ENCODE results near the gene TMEM163. TPM values are rescaled to one million over a fixed set of nuclear protein-coding genes. Genes with fewer than 3 reads are reported as not detected.
"Not testable (repeated sequence)": the region's sequence is repeated elsewhere in the genome, so short reads cannot be mapped to it uniquely, and the experiment has no call there.

The TMEM163 gene
- total RNA-seq, 2 experiments from 2014 or later = not detected

- intact Hi-C loops (cut with micrococcal nuclease) = no loop called here
- Mint-ChIP-seq H3K4me1 (ENCODE audit: low read depth) (no peaks in the 10 kb centered on the region), H3K9me3 (no peaks in the 10 kb centered on the region), H3K4me3 (no peak overlapping the region), H3K36me3 (ENCODE audit: low read depth) (no peaks in the 10 kb centered on the region), H3K27me3 (peaks cover 6% of the 10 kb centered on the region), H3K27ac (no peak overlapping the region)
- DNase-seq (no peak), ATAC-seq (no peak)
- TF ChIP-seq CTCF (IDR thresholded peaks at IDR 0.05) = no peak
- ChIA-PET POLR2A (no interaction called here), CTCF (no interaction called here)
These were observed 9.4 kb upstream of the TMEM163 start for GRCh38 chr2:134728163-134728562.

DNA sequence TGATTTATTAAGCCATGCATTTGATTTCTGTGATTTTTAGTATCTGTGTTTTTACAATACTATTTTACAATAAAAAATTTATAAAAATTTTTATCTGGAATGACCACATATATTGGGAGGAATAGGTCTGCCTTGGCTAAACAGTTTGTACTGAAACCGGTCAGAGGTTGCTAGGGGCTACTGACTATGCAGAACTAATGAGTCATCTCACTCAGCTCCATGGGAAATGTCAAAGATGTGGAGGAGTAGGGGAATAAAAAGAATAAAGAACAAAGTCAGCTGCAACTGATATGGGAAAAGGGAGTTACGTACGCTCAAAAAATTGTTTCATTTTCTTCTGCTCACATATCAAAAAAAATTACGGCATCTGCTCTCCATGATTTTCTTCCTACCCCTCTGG, 8.6 kb upstream of the TMEM163 start:
- intact Hi-C loops (cut with micrococcal nuclease) = no loop called here
- no peak for TF ChIP-seq CTCF (IDR thresholded peaks at IDR 0.05)
- ChIA-PET CTCF (no interaction called here), POLR2A (no interaction called here)
- H3K36me3 Mint-ChIP-seq (ENCODE audit: low read depth) = no peaks in the 10 kb centered on the region
- no peaks in the 10 kb centered on the region for H3K4me1 Mint-ChIP-seq (ENCODE audit: low read depth)
- no peak overlapping the region for H3K27ac Mint-ChIP-seq
- DNase-seq = no peak
- peaks cover 8% of the 10 kb centered on the region for H3K27me3 Mint-ChIP-seq
- no peak for ATAC-seq
- no peaks in the 10 kb centered on the region for H3K9me3 Mint-ChIP-seq
- H3K4me3 Mint-ChIP-seq = no peak overlapping the region

GRCh38 chr2:134726645-134727044, 7.8 kb upstream of the TMEM163 start:
- intact Hi-C loops (cut with micrococcal nuclease) = no loop called here
- DNase-seq (no peak), ATAC-seq (no peak)
- no peak overlapping the region for H3K4me3 Mint-ChIP-seq
- no peaks in the 10 kb centered on the region for H3K4me1 Mint-ChIP-seq (ENCODE audit: low read depth)
- H3K9me3 Mint-ChIP-seq = no peaks in the 10 kb centered on the region
- H3K36me3 Mint-ChIP-seq (ENCODE audit: low read depth) = no peaks in the 10 kb centered on the region
- peaks cover 16% of the 10 kb centered on the region for H3K27me3 Mint-ChIP-seq
- CTCF ChIA-PET = no interaction called here
- POLR2A ChIA-PET = no interaction called here
- H3K27ac Mint-ChIP-seq = no peak overlapping the region
- TF ChIP-seq CTCF (IDR thresholded peaks at IDR 0.05) = no peak

DNA sequence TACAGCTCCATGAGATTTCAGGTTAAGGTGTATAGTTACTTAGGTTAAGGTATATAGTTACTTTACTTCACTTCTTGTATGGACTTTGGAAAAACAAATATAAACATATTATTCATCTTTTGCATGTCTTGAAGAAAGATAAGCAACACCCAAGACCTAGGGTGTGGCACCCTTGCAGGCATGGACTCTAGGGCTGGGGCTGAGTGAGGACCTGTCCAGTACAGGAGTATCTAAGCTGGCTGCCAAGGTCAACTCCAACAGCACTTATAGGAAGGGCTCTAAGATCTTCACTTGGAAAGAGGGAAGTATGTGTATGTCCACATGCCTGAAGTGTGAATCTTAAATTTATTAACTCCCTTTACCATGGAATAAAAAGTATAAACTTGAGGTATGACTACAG, 7.1 kb upstream of the TMEM163 start:
- DNase-seq (no peak), ATAC-seq (no peak)
- TF ChIP-seq CTCF (IDR thresholded peaks at IDR 0.05) = no peak
- POLR2A ChIA-PET = interaction anchor here (0.6 kb wide), 1 partner anchor 1649 kb away, joined by 3 read pairs; no protein-coding TSS in a partner anchor
- Mint-ChIP-seq H3K36me3 (ENCODE audit: low read depth) (no peaks in the 10 kb centered on the region), H3K4me3 (no peak overlapping the region), H3K27ac (no peak overlapping the region), H3K4me1 (ENCODE audit: low read depth) (no peaks in the 10 kb centered on the region), H3K27me3 (peaks cover 20% of the 10 kb centered on the region), H3K9me3 (no peaks in the 10 kb centered on the region)
- CTCF ChIA-PET = no interaction called here
- intact Hi-C loops (cut with micrococcal nuclease) = no loop called here

DNA sequence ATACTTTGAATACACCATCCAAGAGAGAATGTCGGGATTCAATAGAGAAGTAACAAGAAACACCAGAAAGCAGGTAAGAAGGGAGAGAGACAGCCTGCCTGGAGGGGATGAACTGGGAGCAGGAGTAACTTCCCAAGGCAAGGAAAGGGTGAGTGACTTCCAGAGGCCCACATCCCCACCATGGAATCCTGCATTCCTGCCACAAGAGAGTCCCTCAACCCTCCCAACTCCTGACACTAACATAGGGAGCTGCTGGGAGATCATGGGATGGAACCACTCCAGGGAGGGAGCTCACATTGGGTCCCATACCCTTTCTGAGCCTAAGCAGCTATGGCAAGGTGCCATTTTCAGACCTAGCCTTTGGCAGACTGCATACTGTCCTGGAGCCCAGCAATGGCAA, 5.5 kb upstream of the TMEM163 start:
- ChIA-PET POLR2A (no interaction called here), CTCF (no interaction called here)
- peaks cover 36% of the 10 kb centered on the region for H3K27me3 Mint-ChIP-seq
- no peak for TF ChIP-seq CTCF (IDR thresholded peaks at IDR 0.05)
- H3K9me3 Mint-ChIP-seq = no peaks in the 10 kb centered on the region
- ATAC-seq = no peak
- no peak overlapping the region for H3K4me3 Mint-ChIP-seq
- no peak for DNase-seq
- intact Hi-C loops (cut with micrococcal nuclease) = no loop called here
- H3K36me3 Mint-ChIP-seq (ENCODE audit: low read depth) = no peaks in the 10 kb centered on the region
- H3K27ac Mint-ChIP-seq = no peak overlapping the region
- no peaks in the 10 kb centered on the region for H3K4me1 Mint-ChIP-seq (ENCODE audit: low read depth)

DNA sequence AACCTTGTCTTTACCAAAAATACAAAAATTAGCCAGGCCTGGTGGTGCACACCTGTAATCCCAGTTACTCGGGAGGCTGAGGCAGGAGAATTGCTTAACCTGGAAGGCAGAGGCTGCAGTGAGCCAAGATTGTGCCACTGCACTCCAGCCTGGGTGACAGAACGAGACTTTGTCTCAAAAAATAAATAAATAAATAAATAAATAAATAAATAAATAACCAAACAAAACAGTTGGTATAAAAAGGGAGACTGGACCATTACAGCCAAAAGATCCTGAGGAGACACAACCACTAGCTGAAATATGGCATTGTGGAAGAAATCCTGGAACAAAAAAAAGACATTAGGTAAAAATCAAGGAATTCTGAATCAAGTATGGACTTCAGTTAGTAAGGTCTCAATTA, 4.9 kb upstream of the TMEM163 start:
- H3K9me3 Mint-ChIP-seq; DNase-seq; intact Hi-C loops (cut with micrococcal nuclease); POLR2A ChIA-PET; H3K4me1 Mint-ChIP-seq (ENCODE audit: low read depth); H3K27ac Mint-ChIP-seq; ATAC-seq; H3K4me3 Mint-ChIP-seq; CTCF ChIA-PET; H3K36me3 Mint-ChIP-seq (ENCODE audit: low read depth): not testable (repeated sequence)
- H3K27me3 Mint-ChIP-seq = peaks cover 37% of the 10 kb centered on the region
